G401 (cell line): ENCODE results near the gene ZNF821. TPM values are rescaled to one million over a fixed set of nuclear protein-coding genes. Genes with fewer than 3 reads are reported as not detected.

Experiments
- DNase-seq: peaks from one replicate; pipeline ENCODE4 v3.0.0-alpha.2; 2015; ENCODE audit warnings: low spot score
- in situ Hi-C: cut with HindIII; loops from 2 replicates; pipeline ENCODE4 v1.10.0; 2016; ENCODE audit warnings: low sequenced_read_pairs, mixed read lengths
- total RNA-seq: library from RNA; depleted of rRNA; stranded (reverse); fragments of >200 nt; shearing (Covaris generic); gene quantifications from 2 replicates; pipeline ENCODE4 v1.2.3, GENCODE V29; 2014; rRNA removed

The ZNF821 gene, protein sequence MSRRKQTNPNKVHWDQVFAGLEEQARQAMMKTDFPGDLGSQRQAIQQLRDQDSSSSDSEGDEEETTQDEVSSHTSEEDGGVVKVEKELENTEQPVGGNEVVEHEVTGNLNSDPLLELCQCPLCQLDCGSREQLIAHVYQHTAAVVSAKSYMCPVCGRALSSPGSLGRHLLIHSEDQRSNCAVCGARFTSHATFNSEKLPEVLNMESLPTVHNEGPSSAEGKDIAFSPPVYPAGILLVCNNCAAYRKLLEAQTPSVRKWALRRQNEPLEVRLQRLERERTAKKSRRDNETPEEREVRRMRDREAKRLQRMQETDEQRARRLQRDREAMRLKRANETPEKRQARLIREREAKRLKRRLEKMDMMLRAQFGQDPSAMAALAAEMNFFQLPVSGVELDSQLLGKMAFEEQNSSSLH
- total RNA-seq: 24.7 and 27.7 TPM in 2 replicates

DNA sequence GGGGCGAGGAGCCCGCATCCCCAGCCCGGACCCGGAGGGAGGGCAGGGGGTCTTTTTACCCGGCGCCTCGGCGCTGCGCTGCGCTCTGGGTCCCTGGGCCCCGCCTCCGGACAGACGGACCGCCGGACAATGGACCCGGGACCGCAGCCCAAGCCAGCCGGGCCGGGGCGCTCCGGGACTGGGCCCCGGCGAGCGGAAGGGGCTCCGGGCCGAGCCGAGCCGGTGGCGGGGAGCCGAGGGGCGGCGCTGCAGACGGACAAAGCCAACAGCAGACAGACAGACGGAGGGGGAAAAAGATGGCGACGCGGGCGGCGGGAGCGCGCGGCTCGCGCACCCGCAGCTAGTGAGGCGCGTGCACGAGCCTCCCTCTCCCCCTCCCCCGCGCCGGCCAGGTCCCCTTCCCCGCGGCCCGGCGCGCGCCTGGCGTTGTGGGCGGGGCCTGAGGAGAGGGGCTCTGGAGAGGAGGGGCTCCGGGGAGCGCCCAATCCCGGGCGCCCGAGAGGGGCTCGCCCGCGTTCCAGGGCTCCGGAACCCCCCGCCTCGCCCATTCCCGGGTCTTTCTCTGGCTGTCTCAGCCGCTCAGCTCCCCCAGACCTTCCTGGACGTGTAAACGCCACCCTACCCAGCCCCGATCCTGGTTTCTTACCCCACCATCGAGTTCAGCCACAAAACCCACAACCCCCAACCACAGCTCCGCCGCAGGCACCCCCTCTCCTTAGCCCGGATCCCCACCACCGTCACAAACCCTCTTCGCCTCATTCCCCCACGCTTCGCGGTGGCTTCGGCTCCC, at the start of gene ZNF821:
ZNF821 (minus strand) TSS at position 334 of the 790 bp plus-strand sequence. CDS start 4,236 bp downstream, outside the sequence.
- in situ Hi-C loops: no loop called here
- peak; percentile 84 for DNase-seq

DNA sequence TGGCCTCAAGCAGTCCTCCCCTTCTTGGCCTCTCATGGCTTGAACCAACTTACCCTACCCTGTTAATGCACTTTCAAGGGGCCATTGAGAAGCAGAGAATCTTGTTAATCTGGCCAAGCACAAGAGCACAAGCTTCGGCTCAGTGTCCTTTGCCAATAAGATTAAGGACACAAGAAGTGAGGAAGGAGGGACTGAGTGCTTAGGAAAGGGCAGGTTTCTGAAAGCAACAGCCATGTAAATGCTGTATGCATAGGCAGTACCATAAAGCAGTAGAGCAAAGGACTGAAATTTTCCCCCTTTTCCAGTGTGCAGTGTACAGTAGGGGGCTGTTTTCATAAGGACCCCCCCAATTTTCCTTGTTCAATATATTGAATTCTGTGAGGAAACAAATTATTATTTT, 49.0 kb upstream of the ZNF821 start:
- no peak for DNase-seq
- in situ Hi-C loops: loop anchor here (10.0 kb wide), 1 partner anchor 58 kb away; no protein-coding TSS in a partner anchor

DNA sequence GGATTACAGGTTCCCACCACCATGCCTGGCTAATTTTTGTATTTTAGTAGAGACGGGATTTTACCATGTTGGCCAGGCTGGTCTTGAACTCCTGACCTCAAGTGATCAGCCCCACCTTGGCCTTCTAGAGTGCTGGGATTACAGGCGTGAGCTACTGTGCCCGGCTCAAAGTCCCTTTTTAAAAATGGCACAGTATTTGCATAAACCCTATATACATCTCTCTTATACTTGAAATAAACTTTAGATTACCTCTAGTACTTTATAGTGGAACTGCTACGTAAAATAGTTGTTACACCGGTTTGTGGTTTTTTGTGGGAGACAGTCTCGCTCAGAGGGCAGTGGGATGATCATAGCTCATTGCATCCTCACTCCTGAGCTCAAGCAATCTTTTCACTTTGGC, 47.6 kb upstream of the ZNF821 start:
- no peak for DNase-seq
- in situ Hi-C loops: loop anchor here (10.0 kb wide), 1 partner anchor 57 kb away; no protein-coding TSS in a partner anchor

DNA sequence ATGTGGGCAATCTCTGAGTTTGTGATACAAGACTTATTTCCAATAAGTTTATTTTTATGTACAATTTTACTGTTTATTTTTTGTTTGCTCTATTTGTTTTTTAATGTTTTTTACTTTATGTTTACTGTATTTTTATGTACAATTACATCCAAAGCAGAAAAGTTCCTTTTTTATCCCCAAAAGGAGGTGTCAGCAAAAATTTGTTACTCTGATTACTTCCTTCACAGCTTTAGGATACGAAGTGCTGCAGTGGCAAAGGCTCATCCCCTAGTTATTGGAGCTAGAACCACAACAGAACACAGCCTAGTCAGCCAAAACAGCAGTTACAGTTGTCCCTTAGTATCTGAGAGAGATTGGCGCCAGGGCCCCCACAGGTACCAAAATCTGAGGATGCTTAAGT, 47.0 kb upstream of the ZNF821 start:
- no peak for DNase-seq
- in situ Hi-C loops: loop anchor here (10.0 kb wide), 1 partner anchor 56 kb away; no protein-coding TSS in a partner anchor

DNA sequence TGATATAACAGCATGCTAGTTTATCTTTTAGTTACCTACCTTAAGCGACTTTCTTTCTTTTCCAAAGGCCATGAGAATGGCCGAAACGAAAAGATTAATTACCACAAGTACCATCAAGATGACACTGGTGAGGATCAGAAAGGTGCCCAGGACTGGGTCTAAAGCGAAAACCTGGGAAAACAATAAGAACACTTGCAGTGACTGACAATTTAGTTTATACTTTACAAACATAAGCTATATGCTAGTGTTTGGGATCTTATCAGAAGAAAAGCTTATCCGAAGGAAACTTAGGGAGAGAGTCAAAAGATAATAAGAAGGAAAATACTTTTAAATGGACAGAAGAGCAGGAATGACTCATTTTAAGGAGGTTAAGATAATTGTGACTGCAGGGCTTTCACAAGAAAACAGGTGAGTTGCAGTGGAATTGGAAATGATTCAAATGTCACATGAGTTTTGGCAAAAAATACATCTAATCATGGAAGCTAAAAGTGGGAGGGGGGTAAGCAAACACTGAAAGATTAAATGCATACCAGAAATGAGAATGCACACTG, 46.1 kb upstream of the ZNF821 start:
- no peak for DNase-seq
- in situ Hi-C loops: loop anchor here (10.0 kb wide), 1 partner anchor 55 kb away; no protein-coding TSS in a partner anchor

DNA sequence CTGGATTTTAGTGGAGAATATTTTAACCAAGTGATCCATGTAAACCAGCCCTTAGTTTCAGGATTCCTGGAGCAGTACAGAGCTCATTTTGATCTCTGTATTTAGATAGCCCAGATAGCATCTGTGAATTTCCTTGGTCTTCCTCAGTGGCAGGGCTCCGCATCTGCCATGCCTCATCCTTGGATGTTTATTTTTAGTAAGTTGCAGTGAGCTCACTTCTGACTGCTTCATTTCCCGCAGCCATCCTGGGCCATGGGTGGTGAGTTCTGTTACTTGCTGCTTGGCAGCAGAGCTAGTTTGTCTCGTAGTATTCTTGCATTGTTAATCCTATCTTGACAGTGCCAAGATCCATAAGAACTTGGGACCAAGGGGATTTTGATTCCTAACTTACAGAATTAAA, 45.1 kb upstream of the ZNF821 start:
- peak; percentile 54 for DNase-seq
- in situ Hi-C loops: no loop called here

DNA sequence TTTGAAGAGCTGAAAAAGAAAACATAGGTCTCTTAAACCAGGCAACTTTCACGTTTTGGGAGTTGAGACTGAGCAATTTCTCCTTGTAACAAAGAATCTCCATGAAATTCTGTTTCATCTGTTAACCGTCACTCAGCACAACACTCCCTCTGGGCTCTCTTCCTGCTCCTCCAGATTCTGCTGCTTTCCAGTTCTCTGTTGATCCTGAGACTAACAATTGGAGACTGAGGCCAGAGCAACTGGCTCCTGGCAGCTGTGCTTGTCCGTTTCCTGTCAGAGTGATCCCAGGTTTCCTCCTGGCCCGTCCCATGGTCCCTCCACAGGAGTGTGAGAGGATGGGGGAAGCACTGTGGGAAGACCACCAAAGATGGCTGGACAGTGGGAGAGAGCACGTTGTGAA, 43.8 kb upstream of the ZNF821 start:
- no peak for DNase-seq
- in situ Hi-C loops: no loop called here

DNA sequence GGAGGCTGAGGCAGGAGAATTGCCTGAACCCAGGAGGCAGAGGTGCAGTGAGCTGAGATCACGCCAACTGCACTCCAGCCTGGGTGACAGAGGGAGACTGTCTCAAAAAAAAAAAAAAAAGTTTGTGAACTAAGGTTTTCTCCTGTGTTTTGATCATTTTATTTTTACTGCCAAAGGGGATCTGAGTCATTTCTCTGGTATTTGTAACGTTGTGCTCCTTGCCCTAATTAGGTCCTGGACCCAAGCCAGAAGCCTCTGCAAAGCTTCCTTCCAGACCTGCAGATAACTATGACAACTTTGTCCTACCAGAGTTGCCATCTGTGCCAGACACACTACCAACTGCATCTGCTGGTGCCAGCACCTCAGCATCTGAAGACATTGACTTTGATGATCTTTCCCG, 43.4 kb upstream of the ZNF821 start:
- peak; percentile 39 for DNase-seq
- in situ Hi-C loops: no loop called here

DNA sequence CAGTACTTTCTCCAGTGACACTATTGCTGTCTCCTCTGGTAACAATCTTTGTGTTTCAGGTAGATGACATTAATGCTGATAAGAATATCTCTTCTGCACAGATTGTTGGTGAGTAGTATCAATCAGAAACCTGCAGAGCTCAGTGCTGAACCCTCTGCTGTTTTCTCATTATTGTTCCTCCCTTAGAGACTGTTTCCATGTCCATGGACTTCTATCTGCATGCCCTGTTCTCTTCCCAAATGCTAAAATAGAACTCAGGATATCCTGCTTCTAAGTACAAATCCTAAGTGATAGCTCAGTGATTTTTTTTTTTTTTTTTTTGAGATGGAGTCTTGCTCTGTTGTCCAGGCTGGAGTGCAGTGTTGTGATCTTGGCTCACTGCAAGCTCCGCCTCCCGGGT, 40.7 kb upstream of the ZNF821 start:
- in situ Hi-C loops: no loop called here
- DNase-seq: no peak

DNA sequence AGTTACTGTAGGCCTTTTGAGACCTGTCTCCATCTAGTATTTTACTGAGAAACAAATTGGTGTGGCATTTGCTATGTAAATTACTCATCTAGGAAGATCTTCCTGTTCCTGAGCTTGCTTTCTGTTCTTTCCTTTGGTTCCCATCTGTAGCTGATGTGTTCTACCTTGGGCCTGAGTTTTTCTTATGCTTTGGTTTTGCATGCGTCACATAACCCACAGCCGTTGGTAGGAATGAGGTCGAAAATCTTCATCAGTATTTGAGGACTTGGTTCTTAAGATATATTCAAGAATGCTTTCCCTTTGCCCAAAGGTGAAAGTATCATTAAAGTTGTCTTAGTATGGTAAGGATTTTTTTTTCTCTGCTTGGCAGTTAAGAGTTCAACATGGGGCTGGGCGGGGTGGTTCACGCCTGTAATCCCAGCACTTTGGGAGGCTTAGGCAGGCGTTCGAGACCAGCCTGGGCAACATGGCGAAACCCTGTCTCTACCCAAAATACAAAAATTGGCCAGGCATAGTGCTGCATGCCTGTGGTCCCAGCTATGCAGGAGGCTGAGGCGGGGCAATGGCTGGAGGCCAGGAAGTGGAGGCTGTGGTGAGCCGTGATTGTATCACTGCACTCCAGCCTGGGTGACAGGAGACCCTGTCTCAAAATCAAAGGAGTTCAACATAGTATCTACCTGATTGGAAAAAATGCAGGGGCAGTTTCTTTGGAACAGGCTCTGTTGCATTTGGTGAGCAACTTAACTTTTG, 40.1 kb upstream of the ZNF821 start:
- DNase-seq: no peak
- in situ Hi-C loops: no loop called here

DNA sequence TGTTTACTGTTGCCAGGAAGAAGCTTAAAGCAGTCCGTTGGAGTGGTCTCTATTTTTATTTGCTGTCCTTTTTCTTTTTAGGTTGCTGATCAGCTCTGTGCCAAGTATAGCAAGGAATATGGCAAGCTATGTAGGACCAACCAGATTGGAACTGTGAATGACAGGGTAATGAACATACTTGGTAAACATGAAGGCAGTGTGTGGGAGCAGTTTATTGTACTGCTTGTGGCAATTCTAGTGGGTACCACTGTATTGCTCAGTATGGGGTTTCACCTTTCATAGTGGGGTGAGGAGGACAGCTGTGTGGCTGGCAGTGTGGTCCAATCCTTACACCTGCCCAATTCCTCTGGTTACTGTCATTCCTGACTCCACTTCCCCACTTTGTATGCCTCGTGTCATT, 36.7 kb upstream of the ZNF821 start:
- in situ Hi-C loops: no loop called here
- DNase-seq: no peak

DNA sequence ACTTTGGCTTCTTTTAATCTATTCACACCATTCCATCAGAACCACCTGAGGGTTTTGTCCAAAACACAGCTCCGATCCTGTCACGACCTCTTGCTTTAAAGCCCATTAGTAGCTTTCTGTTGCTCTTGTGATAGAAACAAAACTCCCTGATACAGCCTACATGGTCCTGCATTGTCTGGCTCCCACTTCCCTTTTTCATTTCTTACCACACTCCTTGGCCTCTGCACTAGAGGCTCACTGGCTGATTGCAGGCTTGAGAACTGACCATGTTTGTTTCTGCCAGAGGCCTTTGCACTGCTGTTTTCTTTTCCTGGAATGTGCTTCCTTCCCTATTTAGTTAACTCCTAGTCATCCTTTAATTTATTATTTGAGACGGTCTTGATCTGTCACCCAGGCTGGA, 35.1 kb upstream of the ZNF821 start:
- in situ Hi-C loops: no loop called here
- no peak for DNase-seq

DNA sequence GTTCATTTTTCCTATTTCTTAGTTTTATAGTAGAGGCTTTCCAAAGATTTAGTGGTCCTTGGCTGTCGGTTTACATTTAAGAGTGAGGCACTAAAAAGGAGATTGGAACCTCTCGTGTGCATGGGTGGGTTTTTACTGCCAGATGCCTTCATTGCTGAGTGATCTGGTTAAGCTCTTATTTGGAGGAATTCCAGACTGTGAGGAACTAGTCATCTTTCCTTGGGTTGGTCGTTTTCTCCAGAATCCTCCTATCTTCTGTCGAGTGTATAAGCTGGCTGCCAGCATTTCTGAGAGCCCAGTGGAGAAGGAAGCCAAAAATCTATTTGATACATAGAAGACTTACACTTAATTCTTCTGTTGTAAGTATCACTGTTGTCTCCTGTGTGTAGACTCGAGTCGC, 33.9 kb upstream of the ZNF821 start:
- DNase-seq: no peak
- in situ Hi-C loops: no loop called here

DNA sequence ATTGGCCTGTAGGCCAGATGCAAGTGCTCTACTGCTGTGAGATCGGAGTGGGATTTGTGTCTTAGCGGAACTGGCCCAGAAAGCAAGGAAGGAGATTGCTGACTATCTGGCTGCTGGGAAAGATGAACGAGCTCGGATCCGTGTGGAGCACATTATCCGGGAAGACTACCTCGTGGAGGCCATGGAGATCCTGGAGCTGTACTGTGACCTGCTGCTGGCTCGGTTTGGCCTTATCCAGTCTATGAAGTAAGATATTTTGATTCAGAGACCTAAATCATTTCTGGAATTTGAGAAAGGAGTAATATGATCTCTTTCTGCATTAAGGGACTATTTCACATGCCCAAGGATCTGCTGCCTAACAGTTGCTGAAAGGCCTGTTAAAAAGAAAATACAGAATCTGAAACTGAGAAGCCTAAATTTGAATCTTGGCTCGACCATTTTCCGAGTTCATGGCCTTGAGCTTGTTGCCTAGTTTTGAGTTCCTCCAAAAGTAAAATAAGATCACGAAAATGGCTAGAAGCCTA, 32.5 kb upstream of the ZNF821 start:
- in situ Hi-C loops: no loop called here
- DNase-seq: no peak

DNA sequence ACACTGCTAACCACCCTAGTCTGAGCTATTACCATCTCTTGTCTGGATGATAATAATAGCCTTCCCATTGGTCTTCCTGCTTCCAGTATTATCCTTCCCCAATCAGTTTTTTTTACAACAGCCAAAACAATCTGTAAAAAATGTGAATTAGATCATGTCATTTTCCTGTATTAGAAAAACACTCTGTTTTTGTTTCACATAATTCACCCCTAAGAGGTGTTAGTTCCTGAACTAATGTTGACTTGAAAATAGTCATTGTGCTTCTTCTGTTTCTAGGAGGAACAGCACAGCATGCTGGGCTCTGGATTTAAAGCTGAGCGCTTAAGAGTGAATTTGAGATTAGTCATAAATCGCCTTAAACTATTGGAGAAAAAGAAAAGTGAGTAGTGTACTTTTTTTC, 31.4 kb upstream of the ZNF821 start:
- DNase-seq: no peak
- in situ Hi-C loops: no loop called here

DNA sequence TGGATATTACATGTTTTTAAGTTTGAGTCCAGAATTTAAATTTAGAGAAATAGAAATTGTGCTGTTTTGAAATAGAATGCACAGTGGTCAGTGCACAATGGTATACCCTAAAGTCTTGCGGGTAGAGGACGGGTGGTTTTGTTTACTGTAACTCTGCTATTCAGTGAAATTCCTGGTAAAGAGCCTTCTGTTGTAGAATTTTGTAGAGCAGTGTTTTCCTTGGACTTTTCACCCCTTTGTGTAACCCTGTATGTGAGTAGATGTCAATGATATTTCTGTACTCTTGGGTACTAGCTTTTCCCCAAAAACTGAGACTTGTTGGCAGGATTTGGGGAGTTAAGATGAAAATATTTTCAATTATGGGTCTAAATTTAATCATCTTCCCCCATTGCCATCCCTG, 30.8 kb upstream of the ZNF821 start:
- in situ Hi-C loops: no loop called here
- DNase-seq: no peak

DNA sequence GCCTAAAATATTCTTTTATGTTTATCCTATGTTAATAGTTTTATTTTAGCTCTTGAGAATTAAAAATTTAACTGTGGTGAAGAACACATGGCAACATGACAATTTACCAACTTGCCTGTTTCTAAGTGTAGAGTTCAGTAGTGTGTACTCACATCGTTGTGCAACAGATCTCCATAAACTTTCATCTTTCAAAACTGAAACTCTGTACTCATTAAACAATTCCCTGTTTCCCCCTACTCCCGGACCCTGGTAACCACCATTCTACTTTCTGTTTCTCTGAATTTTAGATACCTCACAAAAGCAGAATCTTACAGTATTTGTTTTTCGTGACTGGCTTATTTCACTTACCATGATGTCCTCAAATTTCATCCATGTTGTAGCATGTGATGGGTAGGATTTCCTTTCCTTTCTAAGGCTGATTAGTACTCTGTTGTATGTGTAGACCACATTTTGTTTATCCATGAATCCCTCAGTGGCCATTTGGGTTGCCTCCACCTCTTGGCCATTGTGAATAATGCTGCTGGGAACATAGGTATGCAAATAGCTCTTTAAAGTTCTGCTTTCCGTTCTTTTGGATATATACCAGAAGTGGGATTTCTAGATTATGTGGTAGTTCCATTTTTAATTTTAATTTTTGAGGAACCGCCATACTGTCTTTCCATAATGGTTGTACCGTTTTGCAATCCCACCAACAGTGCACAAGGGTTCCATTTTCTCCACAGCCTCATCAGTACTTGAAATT, 28.7 kb upstream of the ZNF821 start:
- in situ Hi-C loops: no loop called here
- DNase-seq: no peak

DNA sequence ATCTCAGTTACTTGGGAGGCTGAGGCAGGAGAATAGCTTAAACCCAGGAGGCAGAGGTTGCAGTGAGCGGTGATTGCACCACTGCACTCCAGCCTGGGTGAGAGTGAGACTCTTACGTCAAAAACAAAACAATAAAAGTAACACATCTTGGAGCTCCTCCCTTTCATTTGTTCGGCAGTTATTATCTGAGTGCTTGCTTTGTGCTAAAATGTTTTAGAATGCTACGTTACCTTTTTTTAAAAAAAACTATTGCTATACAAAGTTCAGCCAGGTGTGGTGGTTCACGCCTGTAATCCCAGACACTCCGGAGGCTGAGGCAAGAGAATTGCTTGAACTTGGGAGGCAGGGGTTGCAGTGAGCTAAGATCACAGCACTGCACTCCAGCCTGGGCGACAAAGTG, 27.1 kb upstream of the ZNF821 start:
- in situ Hi-C loops: no loop called here
- DNase-seq: no peak
